Heart left ventricle (tissue), 13 donors: ENCODE data around the gene NSMCE3.

Experiments
- POLR2A ChIP-seq, 2 donors: fragments of 450-650 bp; IDR thresholded peaks; one replicate each; pipeline ENCODE4 v1.6.1; 2017; ENCODE audit warnings: antibody characterized with exemption in 2 of 2, mild to moderate bottlenecking in 2 of 2, moderate library complexity in 2 of 2
- TF ChIP-seq, protein P1 (sequence below), 12 donors: fragments of 200-600 bp; sonication (generic) in 4 of 12; IDR thresholded peaks; one replicate each; pipeline versions ENCODE4 v1.5.0 to v1.8.0; 2018 to 2022; ENCODE audit warnings: antibody characterized with exemption in 12 of 12, mild to moderate bottlenecking in 5 of 12
- donor health status: ischemic (EF 13 %, LVEDD 7.1; RV severe dilation, severe dysfunction).
- donor health status: DM: no; HTN: yes; CAD: no.
- donor health status: DM: no; HTN: no; CAD: no.
- donor health status: ischemic (EF 25% LVEDD 6.9; RV normal size, moderate dysfunction).
- donor health status: ischemic (EF 25% LVEDD 5.7; RV mildly dilated, moderate dysfunction).
- donor health status: ischemic (EF 35%, LVEDD 5.7; RV mildly dilated, moderate dysfunction).
- donor health status: nonischemic (EF 11% LVEDD 7.7; RV severe dilation, severe dysfunction).
- donor health status: DM: yes; HTN: yes; CAD: no.
- donor health status: PGD.
- donor health status: ischemic (EF 29% LVEDD 5.4; RV normal size, mild dysfunction).
- donor health status: nonischemic (EF 23%, LVEDD 6.1; RV moderate dilation, normal function).

DNA sequence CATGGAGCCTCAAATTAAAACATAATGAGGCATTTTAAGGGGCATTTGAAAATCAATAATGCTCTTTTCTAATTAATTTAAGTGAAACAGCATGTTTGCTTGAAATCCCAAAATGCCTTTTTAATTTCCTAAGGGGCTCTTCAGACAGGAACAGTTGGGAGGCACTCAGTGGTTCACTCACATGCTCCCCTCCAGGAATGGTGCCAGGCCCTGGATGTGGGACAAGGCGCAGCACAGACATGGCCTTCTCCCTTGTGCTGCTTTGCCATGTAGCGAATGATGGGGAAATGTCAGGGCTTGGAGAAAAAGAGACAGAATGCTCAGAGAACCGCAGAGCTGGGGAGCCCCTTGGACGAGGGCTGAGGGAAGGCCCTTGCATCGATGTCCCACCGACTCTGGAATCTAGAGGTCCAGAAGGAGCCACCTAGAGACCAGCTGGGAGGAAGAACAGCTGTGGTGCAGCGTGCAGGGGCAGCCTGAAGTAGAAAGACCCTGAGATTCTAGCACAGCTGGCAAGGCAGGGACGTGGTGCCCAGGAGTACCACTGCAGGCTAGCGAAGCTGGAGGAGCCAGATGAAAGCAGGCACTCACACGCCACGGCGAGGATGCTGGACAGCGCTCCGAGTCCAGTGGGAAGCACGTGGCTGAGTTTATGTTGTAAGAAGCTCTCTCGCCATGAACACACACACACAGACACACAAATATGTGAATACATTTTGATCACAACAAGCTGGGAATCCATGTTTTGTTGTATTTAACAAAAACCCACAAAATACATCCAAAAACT, 27.0 kb downstream of the NSMCE3 start:
- TF ChIP-seq, protein P1, sequence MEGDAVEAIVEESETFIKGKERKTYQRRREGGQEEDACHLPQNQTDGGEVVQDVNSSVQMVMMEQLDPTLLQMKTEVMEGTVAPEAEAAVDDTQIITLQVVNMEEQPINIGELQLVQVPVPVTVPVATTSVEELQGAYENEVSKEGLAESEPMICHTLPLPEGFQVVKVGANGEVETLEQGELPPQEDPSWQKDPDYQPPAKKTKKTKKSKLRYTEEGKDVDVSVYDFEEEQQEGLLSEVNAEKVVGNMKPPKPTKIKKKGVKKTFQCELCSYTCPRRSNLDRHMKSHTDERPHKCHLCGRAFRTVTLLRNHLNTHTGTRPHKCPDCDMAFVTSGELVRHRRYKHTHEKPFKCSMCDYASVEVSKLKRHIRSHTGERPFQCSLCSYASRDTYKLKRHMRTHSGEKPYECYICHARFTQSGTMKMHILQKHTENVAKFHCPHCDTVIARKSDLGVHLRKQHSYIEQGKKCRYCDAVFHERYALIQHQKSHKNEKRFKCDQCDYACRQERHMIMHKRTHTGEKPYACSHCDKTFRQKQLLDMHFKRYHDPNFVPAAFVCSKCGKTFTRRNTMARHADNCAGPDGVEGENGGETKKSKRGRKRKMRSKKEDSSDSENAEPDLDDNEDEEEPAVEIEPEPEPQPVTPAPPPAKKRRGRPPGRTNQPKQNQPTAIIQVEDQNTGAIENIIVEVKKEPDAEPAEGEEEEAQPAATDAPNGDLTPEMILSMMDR (IDR thresholded peaks at IDR 0.05), result no peak
- no peak for TF ChIP-seq POLR2A (IDR thresholded peaks at IDR 0.05)
